ENCODE results near the gene HJURP. TPM values are rescaled to one million over a fixed set of nuclear protein-coding genes. Genes with fewer than 3 reads are reported as not detected.
A peak's percentile ranks its signal among the peaks of the same experiment; 100 is the strongest.

HJURP gene
- total RNA-seq, 1 donor from 2014 or later = 2.0 TPM

GRCh38 chr2:233849607-233850271 lies 4.6 kb downstream of the HJURP start:
- DNase-seq (ENCODE audit: low spot score in 2 of 2) (no peak), FAIRE-seq (no peak)

GRCh38 chr2:233848276-233848675 lies 6.1 kb downstream of the HJURP start:
- no peak for FAIRE-seq
- no peak for DNase-seq (ENCODE audit: low spot score in 2 of 2)

- DNase-seq (ENCODE audit: low spot score in 2 of 2) = no peak
- FAIRE-seq = no peak
Measured at GRCh38 chr2:233847248-233847898, 7.0 kb downstream of the HJURP start.

GRCh38 chr2:233846387-233847247 lies 7.7 kb downstream of the HJURP start:
- DNase-seq (ENCODE audit: low spot score in 2 of 2) (no peak), FAIRE-seq (no peak)

GRCh38 chr2:233845301-233846060 lies 8.9 kb downstream of the HJURP start:
- FAIRE-seq = no peak
- DNase-seq (ENCODE audit: low spot score in 2 of 2) = no peak

GRCh38 chr2:233844836-233845235 lies 9.5 kb downstream of the HJURP start:
- no peak for FAIRE-seq

GRCh38 chr2:233844064-233844807 lies 10.1 kb downstream of the HJURP start:
- DNase-seq (ENCODE audit: low spot score in 2 of 2) = no peak
- no peak for FAIRE-seq

More at GRCh38 chr2:233844836-233845235, 9.5 kb downstream of the HJURP start:
- no peak for DNase-seq (ENCODE audit: low spot score in 2 of 2)

- DNase-seq (ENCODE audit: low spot score in 2 of 2) (no peak), FAIRE-seq (no peak)
Measured at GRCh38 chr2:233841183-233841582, 13.2 kb downstream of the HJURP start.

- no peak for DNase-seq (ENCODE audit: low spot score in 2 of 2)
- no peak for FAIRE-seq
Measured at GRCh38 chr2:233840520-233840919, 13.8 kb downstream of the HJURP start.

- no peak for DNase-seq (ENCODE audit: low spot score in 2 of 2)
- FAIRE-seq = no peak
Measured at GRCh38 chr2:233839447-233839820, 14.9 kb downstream of the HJURP start.

- FAIRE-seq = no peak
- DNase-seq (ENCODE audit: low spot score in 2 of 2) = no peak
Measured at GRCh38 chr2:233838726-233839446, 15.4 kb downstream of the HJURP start.

- FAIRE-seq = no peak
Measured at GRCh38 chr2:233838251-233838650, 16.1 kb downstream of the HJURP start.

GRCh38 chr2:233837694-233838229 lies 16.6 kb downstream of the HJURP start:
- DNase-seq (ENCODE audit: low spot score in 2 of 2) (no peak), FAIRE-seq (no peak)

More at GRCh38 chr2:233838251-233838650, 16.1 kb downstream of the HJURP start:
- no peak for DNase-seq (ENCODE audit: low spot score in 2 of 2)

- DNase-seq (ENCODE audit: low spot score in 2 of 2) (no peak), FAIRE-seq (no peak)
Measured at GRCh38 chr2:233836359-233836758, 18.0 kb downstream of the HJURP start.

GRCh38 chr2:233835230-233836186 lies 18.8 kb downstream of the HJURP start:
- FAIRE-seq (no peak), DNase-seq (ENCODE audit: low spot score in 2 of 2) (no peak)

GRCh38 chr2:233833345-233833744 lies 21.0 kb downstream of the HJURP start:
- DNase-seq (ENCODE audit: low spot score in 2 of 2) (no peak), FAIRE-seq (no peak)

GRCh38 chr2:233832869-233833311 lies 21.4 kb downstream of the HJURP start:
- FAIRE-seq (no peak), DNase-seq (ENCODE audit: low spot score in 2 of 2) (peak in 1 of 2 donors; percentile 37)

GRCh38 chr2:233832414-233832813 lies 21.9 kb downstream of the HJURP start:
- no peak for DNase-seq (ENCODE audit: low spot score in 2 of 2)
- no peak for FAIRE-seq
